ENCODE data around the gene RNF8. TPM values are rescaled to one million over a fixed set of nuclear protein-coding genes. Genes with fewer than 3 reads are reported as not detected.

The RNF8 gene
- total RNA-seq, 2 experiments from 2014 or later: 4.9 to 5.9 TPM

DNA sequence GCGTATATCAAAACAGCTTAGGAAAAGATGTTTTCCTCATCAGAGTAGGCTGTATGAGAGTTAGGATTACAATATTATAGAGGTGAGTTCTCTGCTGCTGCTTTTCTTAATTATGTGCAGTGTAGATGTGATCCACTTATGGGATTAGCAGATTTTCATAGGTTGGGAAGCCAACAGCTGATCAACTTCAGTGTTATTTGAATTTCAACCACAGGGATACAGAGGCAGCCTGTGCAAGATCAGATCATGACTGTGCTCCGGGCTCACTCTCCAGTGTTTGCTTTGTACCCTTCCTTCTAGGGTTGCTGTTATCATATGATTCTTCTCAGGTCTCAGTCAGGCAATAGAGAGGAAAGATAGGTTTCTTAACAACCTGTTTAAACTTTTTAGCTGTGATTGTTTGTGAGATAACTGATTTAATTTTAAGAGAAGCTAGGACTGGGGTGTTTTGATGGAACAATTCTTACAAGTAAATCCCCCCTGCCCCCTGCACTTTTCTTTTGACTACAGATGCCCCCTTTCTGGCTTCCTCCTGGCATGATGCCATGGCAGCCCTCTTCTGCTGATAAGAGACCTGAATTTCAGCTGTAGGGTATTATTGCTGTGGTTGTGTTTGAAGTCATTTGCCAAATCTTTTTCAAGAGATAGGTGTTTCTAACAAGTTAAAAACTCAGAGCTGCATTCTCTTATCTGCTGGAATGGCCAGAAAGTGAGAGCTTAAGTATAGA, 8.5 kb downstream of the RNF8 start:
- H3K4me3 ChIP-seq (ENCODE audit: low read length): no peak overlapping the region
- ChIA-PET CTCF (no interaction called here), POLR2A (no interaction called here)
- peaks cover 6% of the 10 kb centered on the region for H3K4me1 Mint-ChIP-seq (ENCODE audit: low read depth)
- intact Hi-C loops (cut with DNase I, micrococcal nuclease): no loop called here
- no peaks in the 10 kb centered on the region for H3K9me3 Mint-ChIP-seq
- H3K9me3 ChIP-seq (ENCODE audit: control insufficient read depth in 1 of 2, insufficient read depth in 1 of 2, low read length in 2 of 2): no peaks in the 10 kb centered on the region
- H3K36me3 ChIP-seq (ENCODE audit: insufficient read depth, low read length): peaks cover 34% of the 10 kb centered on the region
- no peak overlapping the region for H3K4me3 Mint-ChIP-seq
- ATAC-seq (ENCODE audit: poor library complexity) (no peak), DNase-seq (no peak)
- no peak overlapping the region for H3K27ac Mint-ChIP-seq
- H3K27me3 ChIP-seq (ENCODE audit: control insufficient read depth in 1 of 2, insufficient read depth in 2 of 2, low read length in 2 of 2): no peaks in the 10 kb centered on the region
- H3K27me3 Mint-ChIP-seq: no peaks in the 10 kb centered on the region
- H3K4me1 ChIP-seq (ENCODE audit: insufficient read depth, low read length): no peaks in the 10 kb centered on the region
- H3K36me3 Mint-ChIP-seq (ENCODE audit: low read depth): peaks cover 68% of the 10 kb centered on the region
- no peak overlapping the region for H3K27ac ChIP-seq (ENCODE audit: low read depth in 1 of 2, low read length in 2 of 2)
- TF ChIP-seq, protein P1, sequence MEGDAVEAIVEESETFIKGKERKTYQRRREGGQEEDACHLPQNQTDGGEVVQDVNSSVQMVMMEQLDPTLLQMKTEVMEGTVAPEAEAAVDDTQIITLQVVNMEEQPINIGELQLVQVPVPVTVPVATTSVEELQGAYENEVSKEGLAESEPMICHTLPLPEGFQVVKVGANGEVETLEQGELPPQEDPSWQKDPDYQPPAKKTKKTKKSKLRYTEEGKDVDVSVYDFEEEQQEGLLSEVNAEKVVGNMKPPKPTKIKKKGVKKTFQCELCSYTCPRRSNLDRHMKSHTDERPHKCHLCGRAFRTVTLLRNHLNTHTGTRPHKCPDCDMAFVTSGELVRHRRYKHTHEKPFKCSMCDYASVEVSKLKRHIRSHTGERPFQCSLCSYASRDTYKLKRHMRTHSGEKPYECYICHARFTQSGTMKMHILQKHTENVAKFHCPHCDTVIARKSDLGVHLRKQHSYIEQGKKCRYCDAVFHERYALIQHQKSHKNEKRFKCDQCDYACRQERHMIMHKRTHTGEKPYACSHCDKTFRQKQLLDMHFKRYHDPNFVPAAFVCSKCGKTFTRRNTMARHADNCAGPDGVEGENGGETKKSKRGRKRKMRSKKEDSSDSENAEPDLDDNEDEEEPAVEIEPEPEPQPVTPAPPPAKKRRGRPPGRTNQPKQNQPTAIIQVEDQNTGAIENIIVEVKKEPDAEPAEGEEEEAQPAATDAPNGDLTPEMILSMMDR (IDR thresholded peaks at IDR 0.05): no peak

DNA sequence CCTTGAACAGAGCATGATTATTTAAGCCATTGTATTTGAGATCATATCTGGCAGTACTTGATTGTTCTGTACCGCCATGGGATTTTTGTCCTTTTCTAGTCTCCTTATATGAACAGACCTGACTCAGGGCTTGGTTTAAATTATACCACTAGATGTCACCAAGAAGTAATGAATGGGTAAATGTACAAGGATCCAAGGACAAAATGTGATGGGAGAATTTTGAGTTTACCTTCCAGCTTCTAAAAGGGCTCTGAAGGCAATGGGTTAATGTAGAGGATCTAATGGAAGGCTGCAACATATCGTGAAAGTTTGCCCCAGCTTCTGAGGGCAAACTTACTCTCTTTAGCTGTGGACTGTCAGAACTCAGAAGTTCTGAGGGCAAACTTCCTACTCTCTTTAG, 12.0 kb downstream of the RNF8 start:
- POLR2A ChIA-PET: no interaction called here
- no peaks in the 10 kb centered on the region for H3K9me3 Mint-ChIP-seq
- Histone ChIP-seq H3K27ac (ENCODE audit: low read depth in 1 of 2, low read length in 2 of 2) (no peak overlapping the region), H3K36me3 (ENCODE audit: insufficient read depth, low read length) (peaks cover 62% of the 10 kb centered on the region), H3K4me1 (ENCODE audit: insufficient read depth, low read length) (no peaks in the 10 kb centered on the region), H3K9me3 (ENCODE audit: control insufficient read depth in 1 of 2, insufficient read depth in 1 of 2, low read length in 2 of 2) (no peaks in the 10 kb centered on the region), H3K27me3 (ENCODE audit: control insufficient read depth in 1 of 2, insufficient read depth in 2 of 2, low read length in 2 of 2) (no peaks in the 10 kb centered on the region), H3K4me3 (ENCODE audit: low read length) (no peak overlapping the region)
- peaks cover 5% of the 10 kb centered on the region for H3K4me1 Mint-ChIP-seq (ENCODE audit: low read depth)
- H3K36me3 Mint-ChIP-seq (ENCODE audit: low read depth): peaks cover 86% of the 10 kb centered on the region
- DNase-seq: no peak
- TF ChIP-seq, protein P1 (IDR thresholded peaks at IDR 0.05): no peak
- H3K27ac Mint-ChIP-seq: no peak overlapping the region
- H3K4me3 Mint-ChIP-seq: no peak overlapping the region
- intact Hi-C loops (cut with DNase I, micrococcal nuclease): no loop called here
- no peaks in the 10 kb centered on the region for H3K27me3 Mint-ChIP-seq
- no peak for ATAC-seq (ENCODE audit: poor library complexity)
- CTCF ChIA-PET: no interaction called here

GRCh38 chr6:37366910-37367309, 13.1 kb downstream of the RNF8 start:
- H3K27ac Mint-ChIP-seq: no peak overlapping the region
- intact Hi-C loops (cut with DNase I, micrococcal nuclease): no loop called here
- ChIA-PET POLR2A (interaction anchor here (0.6 kb wide), 1 partner anchor 26 kb away, joined by 3 read pairs; no protein-coding TSS in a partner anchor), CTCF (interaction anchor here (1.3 kb wide), 1 partner anchor 15 kb away, joined by 3 read pairs; no protein-coding TSS in a partner anchor)
- no peaks in the 10 kb centered on the region for H3K4me1 ChIP-seq (ENCODE audit: insufficient read depth, low read length)
- peaks cover 59% of the 10 kb centered on the region for H3K36me3 ChIP-seq (ENCODE audit: insufficient read depth, low read length)
- H3K4me3 Mint-ChIP-seq: no peak overlapping the region
- H3K4me3 ChIP-seq (ENCODE audit: low read length): no peak overlapping the region
- no peaks in the 10 kb centered on the region for H3K27me3 Mint-ChIP-seq
- TF ChIP-seq, protein P1 (IDR thresholded peaks at IDR 0.05): no peak
- peaks cover 86% of the 10 kb centered on the region for H3K36me3 Mint-ChIP-seq (ENCODE audit: low read depth)
- no peak for DNase-seq
- no peak overlapping the region for H3K27ac ChIP-seq (ENCODE audit: low read depth in 1 of 2, low read length in 2 of 2)
- no peaks in the 10 kb centered on the region for H3K27me3 ChIP-seq (ENCODE audit: control insufficient read depth in 1 of 2, insufficient read depth in 2 of 2, low read length in 2 of 2)
- peaks cover 5% of the 10 kb centered on the region for H3K4me1 Mint-ChIP-seq (ENCODE audit: low read depth)
- no peaks in the 10 kb centered on the region for H3K9me3 Mint-ChIP-seq
- ATAC-seq (ENCODE audit: poor library complexity): no peak
- H3K9me3 ChIP-seq (ENCODE audit: control insufficient read depth in 1 of 2, insufficient read depth in 1 of 2, low read length in 2 of 2): no peaks in the 10 kb centered on the region
